IPS-18c (cell line): Measurements from ENCODE around the gene SPTSSA.
"Not testable (repeated sequence)": the region's sequence is repeated elsewhere in the genome, so short reads cannot be mapped to it uniquely, and the experiment has no call there.

Source experiments
- H3K4me3 ChIP-seq: 2 replicates; pipeline ENCODE4 v1.7.0; 2013; ENCODE audit warnings: low read depth, mild to moderate bottlenecking, low read length, moderate library complexity; ENCODE audit not compliant: insufficient read depth
- H3K9me3 ChIP-seq: one replicate; pipeline ENCODE4 v1.6.1; 2013; ENCODE audit warnings: mild to moderate bottlenecking, low read length, moderate library complexity; ENCODE audit not compliant: control insufficient read depth, insufficient read depth

SPTSSA gene

GRCh38 chr14:34478261-34478660 is 16.2 kb upstream of the SPTSSA start:
- peaks cover 3% of the 10 kb centered on the region for H3K9me3 ChIP-seq
- no peak overlapping the region for H3K4me3 ChIP-seq

- H3K4me3 ChIP-seq, H3K9me3 ChIP-seq: not testable (repeated sequence)
Observed at GRCh38 chr14:34476036-34476435, 14.0 kb upstream of the SPTSSA start.

DNA sequence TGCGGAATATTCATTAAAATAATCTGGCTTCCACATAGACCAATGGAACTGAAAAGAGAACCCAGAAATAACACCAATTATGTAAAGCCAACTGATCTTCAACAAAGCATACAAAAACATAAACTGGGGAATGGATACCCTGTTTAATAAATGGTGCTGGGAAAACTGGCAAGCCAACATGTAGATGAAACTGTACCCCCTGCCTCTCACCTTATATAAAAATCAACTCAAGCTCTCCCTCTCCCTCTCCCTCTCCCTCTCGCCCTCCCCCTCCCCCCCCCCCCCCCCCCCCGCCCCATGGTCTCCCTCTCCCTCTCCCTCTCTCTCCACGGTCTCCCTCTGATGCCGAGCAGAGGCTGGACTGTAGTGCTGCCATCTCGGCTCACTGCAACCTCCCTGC is 13.1 kb upstream of the SPTSSA start:
- Histone ChIP-seq H3K9me3 (peaks cover 3% of the 10 kb centered on the region), H3K4me3 (no peak overlapping the region)

GRCh38 chr14:34474187-34474679 is 12.2 kb upstream of the SPTSSA start:
- H3K9me3 ChIP-seq = peaks cover 3% of the 10 kb centered on the region
- no peak overlapping the region for H3K4me3 ChIP-seq

DNA sequence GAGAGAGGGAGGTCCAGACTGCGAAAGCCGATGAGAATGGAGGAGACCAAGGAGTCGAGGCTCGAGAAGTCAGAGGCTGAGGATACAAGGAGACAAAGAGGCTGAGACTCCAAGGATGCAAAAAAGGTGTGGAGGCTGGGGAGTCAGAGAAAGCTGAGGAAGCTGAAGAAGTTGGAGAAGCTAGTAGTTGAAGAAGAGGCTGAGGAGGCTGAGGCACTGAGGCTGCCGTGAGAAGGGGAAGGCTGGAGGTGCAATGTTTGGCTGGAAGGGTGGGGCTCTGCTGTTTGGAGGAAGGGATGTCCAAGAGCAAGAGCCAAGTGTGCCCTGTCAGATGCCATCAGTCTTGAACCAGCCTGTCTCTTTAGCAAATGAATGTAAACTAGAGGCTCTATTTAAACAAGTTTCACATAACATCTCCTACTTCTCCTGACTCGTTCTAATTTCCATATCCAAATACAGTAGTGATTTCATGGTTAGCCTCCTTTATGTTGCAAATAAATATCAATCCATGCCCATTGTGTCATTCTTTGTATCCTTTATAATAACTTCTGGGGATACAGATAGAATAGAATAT is 10.8 kb upstream of the SPTSSA start:
- H3K9me3 ChIP-seq = peaks cover 3% of the 10 kb centered on the region
- no peak overlapping the region for H3K4me3 ChIP-seq

DNA sequence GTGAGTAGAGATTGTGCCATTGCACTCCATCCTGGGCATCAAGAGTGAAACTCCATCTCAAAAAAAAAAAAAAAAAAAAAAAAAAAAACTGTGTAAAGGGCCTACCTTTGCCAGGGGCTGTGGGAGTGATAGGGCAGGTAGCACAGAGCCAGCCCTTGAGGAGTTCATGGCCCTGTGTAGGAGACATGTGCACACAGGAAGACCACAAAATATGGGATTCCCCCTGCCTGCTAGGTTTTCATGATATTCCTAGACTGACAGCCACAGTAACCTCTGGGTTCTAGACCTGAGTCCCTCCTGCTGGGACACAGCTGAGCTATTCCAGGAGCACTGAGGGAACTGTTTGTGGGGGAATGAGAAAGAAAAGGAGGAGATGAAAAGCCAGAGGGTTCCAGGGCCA is 8.3 kb upstream of the SPTSSA start:
- H3K9me3 ChIP-seq = no peaks in the 10 kb centered on the region
- no peak overlapping the region for H3K4me3 ChIP-seq

DNA sequence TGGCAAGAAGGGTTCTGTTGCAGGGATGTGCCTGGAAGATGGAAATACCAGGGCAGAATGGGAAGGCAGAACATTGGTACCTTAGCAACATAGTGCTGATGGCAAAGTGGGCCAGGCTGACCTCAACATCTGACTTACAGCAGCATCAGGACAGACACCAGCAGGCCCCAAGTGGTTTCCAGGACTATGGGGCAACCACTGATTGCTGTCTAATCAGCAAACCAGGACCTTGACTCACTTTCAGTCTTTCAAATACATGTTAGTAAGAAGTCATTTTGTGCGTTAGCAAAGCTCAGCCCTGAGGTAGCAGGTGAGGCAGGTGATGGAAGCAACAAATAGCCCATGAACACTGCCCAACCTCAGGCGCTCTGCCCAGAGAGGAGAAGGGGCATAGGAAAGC is 4.7 kb upstream of the SPTSSA start:
- H3K4me3 ChIP-seq = no peak overlapping the region
- peaks cover 2% of the 10 kb centered on the region for H3K9me3 ChIP-seq

- Histone ChIP-seq H3K9me3 (peaks cover 2% of the 10 kb centered on the region), H3K4me3 (peak overlapping the region; percentile 6; the same call in 1 of the 2 replicates)
Observed at GRCh38 chr14:34465069-34465859, 3.2 kb upstream of the SPTSSA start.

DNA sequence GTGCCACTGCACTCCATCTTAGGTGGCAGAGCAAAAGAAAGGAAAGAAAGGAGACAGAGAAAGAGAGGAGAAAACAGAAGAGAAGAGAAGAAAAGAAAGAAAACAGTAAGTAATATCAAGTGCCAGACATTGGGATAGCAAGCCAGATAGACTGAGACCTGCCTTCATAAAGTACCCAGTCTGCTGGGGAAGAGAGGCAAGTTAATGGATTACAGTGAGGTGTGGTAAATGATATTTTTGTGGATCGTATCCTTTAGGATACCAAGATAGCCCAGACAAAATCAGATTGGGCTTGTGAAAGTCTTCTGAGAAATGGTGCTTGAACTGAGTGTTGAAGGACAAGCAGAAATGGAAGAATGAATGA is 1.5 kb upstream of the SPTSSA start:
- Histone ChIP-seq H3K4me3 (no peak overlapping the region), H3K9me3 (peaks cover 2% of the 10 kb centered on the region)

DNA sequence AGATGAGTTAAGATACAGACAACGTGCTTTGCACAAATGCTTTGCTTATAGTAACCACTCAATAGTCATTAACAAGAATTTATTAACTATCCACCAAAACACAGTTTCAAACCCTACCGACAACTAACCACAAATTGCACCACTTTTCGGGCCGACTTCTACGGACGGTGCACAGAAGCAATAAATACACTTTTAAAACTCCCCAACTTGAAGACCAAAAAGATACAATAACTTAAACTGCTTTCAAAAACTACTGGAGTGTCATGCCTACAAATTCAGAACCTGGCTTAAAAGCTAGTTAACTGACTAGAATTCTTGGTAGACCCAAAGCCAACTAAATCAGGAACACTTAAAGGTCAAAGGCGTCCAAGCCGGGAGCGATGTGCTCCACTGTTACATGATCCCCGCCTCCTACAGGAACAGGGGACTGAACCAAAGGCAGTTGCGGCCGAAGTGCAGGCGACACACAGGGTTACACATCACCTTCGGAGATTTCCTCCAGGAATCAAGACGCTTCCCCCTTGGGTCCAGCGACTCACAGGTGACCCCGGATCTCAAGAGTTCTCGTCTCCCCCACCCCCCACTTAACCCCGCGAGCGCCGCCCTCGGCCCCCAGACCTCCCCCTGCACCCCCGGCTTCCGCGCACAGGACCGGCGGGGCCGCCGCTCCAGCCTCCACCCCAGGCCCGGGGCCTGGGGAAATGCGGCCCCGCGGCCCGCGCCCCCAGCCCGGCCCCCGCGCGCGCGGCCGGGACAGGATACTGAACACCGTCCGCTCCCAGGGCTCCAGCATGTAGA is 507 bp downstream of the SPTSSA start:
- H3K9me3 ChIP-seq = peaks cover 2% of the 10 kb centered on the region

GRCh38 chr14:34460841-34461240 is 1.2 kb downstream of the SPTSSA start:
- Histone ChIP-seq H3K4me3 (peak overlapping the region; percentile 74; the same call in 1 of the 2 replicates), H3K9me3 (peaks cover 2% of the 10 kb centered on the region)

More for the DNA sequence above, 507 bp downstream of the SPTSSA start:
- H3K4me3 ChIP-seq = peak overlapping the region; percentile 74

DNA sequence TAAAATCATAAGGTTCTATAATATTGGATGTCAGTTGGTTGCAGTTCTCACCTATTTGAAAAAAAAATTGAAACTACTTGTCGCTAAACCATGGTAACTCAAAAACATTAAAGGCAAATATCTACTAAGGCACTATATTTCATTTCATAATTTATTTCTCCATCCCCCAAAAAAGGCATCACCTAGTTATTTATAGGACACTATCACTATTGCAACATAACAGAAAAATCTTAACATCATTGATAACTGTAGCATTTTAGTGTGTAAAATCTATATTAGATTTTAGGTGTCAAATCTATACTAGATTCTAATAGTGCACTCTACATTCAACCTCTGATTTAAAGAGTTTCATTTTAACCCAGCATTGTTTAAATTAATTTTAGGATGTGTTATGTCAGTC is 1.7 kb downstream of the SPTSSA start:
- peaks cover 2% of the 10 kb centered on the region for H3K9me3 ChIP-seq
- H3K4me3 ChIP-seq = no peak overlapping the region

DNA sequence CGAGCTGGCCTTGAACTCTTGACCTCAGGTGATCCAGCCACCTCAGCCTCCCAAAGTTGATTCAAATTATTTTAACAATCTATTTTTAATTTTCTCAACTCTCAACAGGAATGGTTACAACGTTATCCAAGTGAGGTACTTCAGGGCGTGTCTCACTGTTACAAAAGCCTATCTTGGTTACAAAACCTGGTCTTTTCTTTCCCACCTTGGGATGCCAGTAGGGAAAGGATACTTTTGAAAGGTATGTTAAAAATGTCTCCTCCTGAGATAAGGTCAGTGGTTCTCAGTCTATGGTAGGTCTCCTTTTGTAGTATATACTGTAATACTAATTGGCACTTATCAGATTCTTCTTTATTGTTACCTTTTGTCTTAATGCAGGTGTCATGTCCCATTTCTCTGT is 4.9 kb downstream of the SPTSSA start:
- Histone ChIP-seq H3K9me3 (no peaks in the 10 kb centered on the region), H3K4me3 (no peak overlapping the region)

- H3K9me3 ChIP-seq = no peaks in the 10 kb centered on the region
- no peak overlapping the region for H3K4me3 ChIP-seq
Observed at GRCh38 chr14:34453226-34453625, 8.8 kb downstream of the SPTSSA start.

DNA sequence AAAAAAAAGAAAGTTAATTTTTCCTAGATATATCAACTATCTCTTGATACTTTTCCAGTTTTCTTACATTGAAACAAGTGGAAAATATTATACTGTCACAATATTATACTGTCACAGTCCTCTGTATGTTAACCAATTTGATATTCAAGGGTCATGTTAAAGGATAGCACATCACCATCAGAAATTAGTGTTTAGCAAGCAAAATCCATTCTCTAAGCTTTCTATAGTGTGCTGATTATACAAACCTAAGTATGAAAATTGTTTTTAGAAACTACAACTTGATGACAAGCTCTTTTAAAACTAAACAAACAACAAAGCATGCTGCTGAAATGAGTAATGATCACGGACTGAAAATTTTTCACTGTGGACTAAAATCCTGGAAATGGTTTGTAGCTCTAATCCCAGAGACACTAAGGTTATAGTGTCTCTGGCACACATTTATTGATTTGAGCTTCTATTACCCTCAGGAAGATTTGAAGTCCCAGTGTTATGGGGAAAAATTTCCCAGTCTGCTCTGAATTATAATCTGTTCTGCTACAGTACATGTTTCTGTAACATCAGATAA is 9.7 kb downstream of the SPTSSA start:
- Histone ChIP-seq H3K4me3 (no peak overlapping the region), H3K9me3 (no peaks in the 10 kb centered on the region)

- Histone ChIP-seq H3K4me3 (no peak overlapping the region), H3K9me3 (no peaks in the 10 kb centered on the region)
Observed at GRCh38 chr14:34450958-34451357, 11.1 kb downstream of the SPTSSA start.

DNA sequence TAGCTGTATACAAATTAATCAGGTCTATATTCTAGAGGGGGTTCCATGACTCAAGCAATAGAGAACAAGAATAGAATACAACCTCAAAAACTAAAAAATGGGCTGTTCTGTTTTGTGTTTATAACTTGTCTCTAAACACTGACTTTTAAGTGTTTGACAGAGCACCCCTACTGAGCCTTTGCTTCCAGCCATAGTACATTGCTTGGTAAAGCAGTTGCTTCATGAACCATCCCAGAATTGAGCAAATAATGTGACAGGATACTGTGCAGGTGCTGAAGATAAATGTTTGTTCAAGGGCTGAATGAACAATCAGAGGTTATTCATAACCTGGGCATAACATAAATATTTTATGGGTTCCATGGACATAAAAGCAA is 11.5 kb downstream of the SPTSSA start:
- no peak overlapping the region for H3K4me3 ChIP-seq
- H3K9me3 ChIP-seq = no peaks in the 10 kb centered on the region
